SK-N-MC (cell line): Measurements from ENCODE around the gene PDE4D.
"Not testable (repeated sequence)": the region's sequence is repeated elsewhere in the genome, so short reads cannot be mapped to it uniquely, and the experiment has no call there.

Experiments
- DNase-seq: peaks from one replicate; pipeline ENCODE4 v3.0.0-alpha.2; 2011; ENCODE audit warnings: low read depth, low spot score
- H3K27ac ChIP-seq: fragments of 200-600 bp; sonication (generic); 2 replicates; pipeline ENCODE4 v1.5.1; 2016; ENCODE audit warnings: mixed run types
- H3K36me3 ChIP-seq: fragments of 200-600 bp; sonication (generic); 2 replicates; pipeline ENCODE4 v1.6.1; 2017; ENCODE audit warnings: antibody characterized with exemption, low read length, mixed read lengths; ENCODE audit not compliant: insufficient read depth
- H3K4me3 ChIP-seq: fragments of 200-600 bp; sonication (generic); 2 replicates; pipeline ENCODE4 v1.5.1; 2016
- H3K9ac ChIP-seq: fragments of 200-600 bp; sonication (generic); 2 replicates; pipeline ENCODE4 v1.8.0; 2017; ENCODE audit warnings: mixed run types, mixed read lengths; ENCODE audit not compliant: insufficient read length
- H3K9me3 ChIP-seq: fragments of 200-600 bp; sonication (generic); 2 replicates; pipeline ENCODE4 v1.6.1; 2017; ENCODE audit warnings: low read depth, mild to moderate bottlenecking, antibody characterized with exemption, low read length, moderate library complexity, mixed read lengths
- EZH2 ChIP-seq: fragments of 200-600 bp; sonication (generic); IDR thresholded peaks from one replicate; pipeline ENCODE4 v1.6.1; 2017; ENCODE audit warnings: antibody characterized with exemption
- FOXP2 ChIP-seq: optimal IDR thresholded peaks from 2 replicates; pipeline ENCODE3; 2011; ENCODE audit warnings: mild to moderate bottlenecking, moderate library complexity; ENCODE audit not compliant: insufficient read depth; ENCODE audit errors: extremely low read length, control extremely low read depth
- POLR2AphosphoS5 ChIP-seq: IDR thresholded peaks from 2 replicates; pipeline ENCODE4 v1.6.1; 2012; ENCODE audit warnings: mild to moderate bottlenecking, low read depth, low read length, borderline replicate concordance

PDE4D gene

GRCh38 chr5:59380350-59380951, 513.1 kb downstream of the PDE4D start:
- Histone ChIP-seq H3K9ac (no peak overlapping the region), H3K4me3 (no peak overlapping the region), H3K36me3 (no peaks in the 10 kb centered on the region), H3K9me3 (no peaks in the 10 kb centered on the region), H3K27ac (no peak overlapping the region)
- peak; percentile 81 for DNase-seq
- TF ChIP-seq POLR2AphosphoS5: no peak
- TF ChIP-seq EZH2: no peak
- TF ChIP-seq FOXP2: no peak

- H3K9me3 ChIP-seq, H3K27ac ChIP-seq, DNase-seq, H3K4me3 ChIP-seq, H3K9ac ChIP-seq, H3K36me3 ChIP-seq: not testable (repeated sequence)
Observed at GRCh38 chr5:59374036-59374435, 519.5 kb downstream of the PDE4D start.

GRCh38 chr5:59371525-59372127, 521.9 kb downstream of the PDE4D start:
- Histone ChIP-seq H3K4me3 (no peak overlapping the region), H3K9ac (no peak overlapping the region), H3K27ac (no peak overlapping the region), H3K9me3 (no peaks in the 10 kb centered on the region), H3K36me3 (no peaks in the 10 kb centered on the region)
- TF ChIP-seq EZH2 (no peak), FOXP2 (no peak), POLR2AphosphoS5 (no peak)
- DNase-seq: no peak

- Histone ChIP-seq H3K36me3 (no peaks in the 10 kb centered on the region), H3K27ac (no peak overlapping the region), H3K4me3 (no peak overlapping the region), H3K9me3 (no peaks in the 10 kb centered on the region), H3K9ac (no peak overlapping the region)
- no peak for TF ChIP-seq EZH2
- TF ChIP-seq FOXP2: no peak
- no peak for DNase-seq
Observed at GRCh38 chr5:59368951-59369350, 524.6 kb downstream of the PDE4D start.

GRCh38 chr5:59367791-59368394, 525.6 kb downstream of the PDE4D start:
- Histone ChIP-seq H3K27ac (no peak overlapping the region), H3K4me3 (no peak overlapping the region), H3K36me3 (no peaks in the 10 kb centered on the region), H3K9ac (no peak overlapping the region), H3K9me3 (no peaks in the 10 kb centered on the region)
- TF ChIP-seq EZH2 (no peak), FOXP2 (no peak), POLR2AphosphoS5 (no peak)
- DNase-seq: peak; percentile 45

- TF ChIP-seq EZH2 (no peak), POLR2AphosphoS5 (no peak), FOXP2 (no peak)
- no peak overlapping the region for H3K9ac ChIP-seq
- no peak for DNase-seq
- no peak overlapping the region for H3K27ac ChIP-seq
- H3K36me3 ChIP-seq: no peaks in the 10 kb centered on the region
- no peak overlapping the region for H3K4me3 ChIP-seq
- no peaks in the 10 kb centered on the region for H3K9me3 ChIP-seq
Observed at GRCh38 chr5:59366784-59367183, 526.7 kb downstream of the PDE4D start.

GRCh38 chr5:59362438-59362837, 531.1 kb downstream of the PDE4D start:
- Histone ChIP-seq H3K9me3 (no peaks in the 10 kb centered on the region), H3K4me3 (no peak overlapping the region), H3K9ac (no peak overlapping the region), H3K36me3 (no peaks in the 10 kb centered on the region), H3K27ac (no peak overlapping the region)
- TF ChIP-seq EZH2 (no peak), FOXP2 (no peak)
- DNase-seq: no peak

GRCh38 chr5:59361454-59361853, 532.1 kb downstream of the PDE4D start:
- DNase-seq: no peak
- no peak overlapping the region for H3K9ac ChIP-seq
- H3K4me3 ChIP-seq: no peak overlapping the region
- H3K27ac ChIP-seq: no peak overlapping the region
- no peak for TF ChIP-seq FOXP2
- no peak for TF ChIP-seq POLR2AphosphoS5
- TF ChIP-seq EZH2: no peak
- no peaks in the 10 kb centered on the region for H3K36me3 ChIP-seq
- no peaks in the 10 kb centered on the region for H3K9me3 ChIP-seq

- TF ChIP-seq EZH2 (no peak), POLR2AphosphoS5 (no peak), FOXP2 (no peak)
- H3K9me3 ChIP-seq: no peaks in the 10 kb centered on the region
- no peak overlapping the region for H3K9ac ChIP-seq
- H3K4me3 ChIP-seq: no peak overlapping the region
- no peak for DNase-seq
- no peaks in the 10 kb centered on the region for H3K36me3 ChIP-seq
- no peak overlapping the region for H3K27ac ChIP-seq
Observed at GRCh38 chr5:59360130-59360555, 533.4 kb downstream of the PDE4D start.
